NCI-H187 (cell line): ENCODE results near the gene CD247.
"Not testable (repeated sequence)": the region's sequence is repeated elsewhere in the genome, so short reads cannot be mapped to it uniquely, and the experiment has no call there.

Source experiments
- DNase-seq, 2 experiments: peaks; one replicate each; lab custom pipeline; 2025; lab: John Stamatoyannopoulos, UW

CD247 gene

DNA sequence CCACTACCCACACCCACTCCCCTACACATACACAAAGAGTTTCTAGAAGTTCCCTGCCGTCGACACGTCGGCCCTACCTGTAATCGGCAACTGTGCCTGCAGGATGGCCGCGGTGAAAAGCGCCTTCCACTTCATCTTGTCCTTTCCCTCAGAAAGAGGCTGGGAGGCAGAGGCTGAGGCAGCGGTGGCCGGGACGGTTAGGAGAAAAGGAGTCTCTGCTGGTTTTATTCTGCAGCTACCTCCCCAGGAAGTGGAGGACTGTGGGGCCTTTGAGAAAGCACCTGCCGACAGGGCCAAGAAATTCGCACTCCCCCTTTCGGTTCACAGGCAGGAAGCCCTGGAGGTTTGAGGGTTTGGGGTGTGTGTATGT, at the start of gene CD247:
CD247 (minus strand) TSS at position 199 of the 370 bp plus-strand sequence; CDS start at position 135, 64 bp downstream.
- no peak for DNase-seq

DNA sequence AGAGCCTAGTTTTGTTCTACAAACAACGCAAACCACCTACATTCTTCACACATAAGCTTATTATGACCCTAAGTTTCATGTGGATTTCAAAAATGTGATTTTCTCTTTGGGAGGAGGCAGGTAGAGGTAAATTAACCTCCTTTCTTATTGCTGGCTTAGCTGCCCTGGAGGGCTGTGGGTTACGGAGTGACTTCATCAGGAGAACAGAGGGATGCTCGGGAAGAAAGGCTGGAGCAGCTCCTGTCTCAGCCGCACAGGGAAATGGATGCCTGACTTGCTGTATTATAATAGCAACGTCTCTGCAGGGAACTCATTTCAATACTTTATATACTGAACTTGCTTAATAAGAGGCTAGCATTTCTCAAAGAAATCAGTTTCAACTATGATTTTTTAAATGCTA, 49.3 kb upstream of the CD247 start:
- DNase-seq, result no peak

DNA sequence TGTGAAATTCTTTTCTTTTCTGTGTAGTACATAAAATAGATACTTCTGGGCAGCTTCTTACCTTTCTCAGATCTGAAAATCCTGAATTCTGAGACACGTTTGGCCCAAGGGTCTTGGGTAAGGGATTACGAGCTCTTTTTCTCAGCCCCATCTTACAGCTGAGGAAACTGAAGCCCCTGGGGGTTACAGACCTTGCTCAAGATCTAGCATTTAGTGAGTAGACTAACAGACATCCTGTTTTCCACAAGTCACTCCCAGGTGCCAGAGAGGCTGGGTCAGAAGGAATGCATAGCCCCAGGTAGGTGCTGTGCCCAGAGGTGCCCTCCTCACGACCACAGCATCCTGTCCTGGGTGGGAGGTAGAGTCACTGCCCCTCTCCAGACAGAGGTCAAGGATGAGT, 48.4 kb upstream of the CD247 start:
- no peak for DNase-seq

DNA sequence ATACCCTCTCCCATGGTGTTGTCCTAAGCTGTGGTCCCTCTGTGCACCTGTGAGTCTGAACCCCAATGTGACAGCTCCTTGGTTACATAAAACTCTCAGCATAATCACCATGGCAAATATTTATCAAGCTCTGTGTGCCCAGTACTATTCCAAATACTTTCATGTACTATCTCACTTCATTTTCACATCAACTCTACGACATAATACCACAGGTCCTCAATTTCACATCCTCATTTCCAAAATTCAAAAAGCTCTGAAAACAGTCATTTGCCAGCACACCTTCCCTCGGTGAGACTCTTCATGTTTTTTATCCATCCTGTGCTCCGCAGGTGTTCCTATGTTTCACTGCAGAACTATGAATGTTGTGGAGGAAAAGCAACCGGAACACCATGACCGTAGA, 47.6 kb upstream of the CD247 start:
- no peak for DNase-seq

DNA sequence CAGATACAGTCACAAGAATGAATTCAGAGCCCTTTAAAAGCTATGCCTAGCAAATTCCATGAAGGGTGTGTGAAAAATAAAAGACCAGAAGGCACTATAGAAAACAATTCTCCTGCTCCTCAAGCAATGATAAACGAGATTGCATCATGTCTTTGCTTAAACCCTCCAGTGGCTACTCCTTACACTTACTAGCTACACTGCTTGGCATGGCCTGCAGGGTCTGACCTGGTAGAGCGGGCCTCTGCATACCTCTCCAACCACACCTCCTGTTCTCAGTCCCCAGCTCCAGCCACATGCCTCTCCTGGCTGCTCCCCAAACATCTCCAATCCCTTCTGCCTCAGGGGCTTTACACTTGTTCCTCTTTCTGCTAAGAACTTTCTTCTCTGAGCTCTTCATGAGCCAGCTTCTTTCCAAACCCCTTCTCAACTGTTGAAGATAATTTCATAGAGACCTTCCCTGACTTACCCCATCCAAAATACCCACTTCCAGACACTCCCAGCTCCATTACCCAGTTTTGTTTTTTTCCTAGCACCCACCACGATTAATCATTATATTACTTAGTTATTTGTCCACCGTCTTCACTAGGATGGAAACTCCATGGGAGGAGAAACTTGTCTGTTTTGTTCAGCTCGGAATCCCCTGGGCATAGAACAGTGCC, 46.4 kb upstream of the CD247 start:
- DNase-seq, result no peak

- peak; percentile 59 to 73 for DNase-seq
Observed at GRCh38 chr1:167563579-167564246, 45.4 kb upstream of the CD247 start.

DNA sequence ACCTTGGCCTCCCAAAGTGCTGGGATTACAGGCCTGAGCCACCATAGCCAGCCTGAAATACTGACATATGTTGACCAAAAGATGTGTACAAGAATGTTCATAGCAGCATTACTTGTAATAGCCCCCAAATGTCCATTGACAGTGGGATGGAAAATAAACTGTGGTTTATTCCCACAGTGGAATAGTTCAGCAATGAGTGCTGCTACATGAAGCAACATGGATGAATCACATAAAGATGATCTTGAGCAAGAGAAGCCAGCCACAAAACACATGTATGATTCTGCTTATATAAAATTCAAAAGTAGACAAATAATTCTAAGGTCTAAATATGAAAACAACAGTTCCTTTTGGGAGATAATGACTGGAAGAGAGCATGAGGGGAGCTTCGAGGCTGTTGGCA, 44.4 kb upstream of the CD247 start:
- no peak for DNase-seq

DNA sequence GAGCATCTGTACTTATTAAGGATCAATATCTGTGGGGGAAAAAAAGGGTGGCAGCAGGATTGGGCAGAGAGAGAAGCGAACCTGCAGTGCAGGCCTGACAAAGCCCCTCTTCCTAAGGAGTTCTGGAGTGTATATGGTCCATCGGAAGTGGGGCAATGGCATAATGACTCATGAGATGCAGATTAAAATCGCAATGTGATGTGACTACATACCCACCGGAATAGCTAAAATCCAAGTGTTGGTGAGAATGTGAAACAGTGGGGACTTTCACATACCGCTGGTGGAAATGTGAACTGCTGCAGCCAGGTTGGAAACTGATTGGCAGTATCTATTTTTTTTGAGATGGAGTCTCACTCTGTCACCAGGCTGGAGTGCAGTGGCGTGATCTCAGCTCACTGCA, 43.4 kb upstream of the CD247 start:
- DNase-seq, result no peak

DNA sequence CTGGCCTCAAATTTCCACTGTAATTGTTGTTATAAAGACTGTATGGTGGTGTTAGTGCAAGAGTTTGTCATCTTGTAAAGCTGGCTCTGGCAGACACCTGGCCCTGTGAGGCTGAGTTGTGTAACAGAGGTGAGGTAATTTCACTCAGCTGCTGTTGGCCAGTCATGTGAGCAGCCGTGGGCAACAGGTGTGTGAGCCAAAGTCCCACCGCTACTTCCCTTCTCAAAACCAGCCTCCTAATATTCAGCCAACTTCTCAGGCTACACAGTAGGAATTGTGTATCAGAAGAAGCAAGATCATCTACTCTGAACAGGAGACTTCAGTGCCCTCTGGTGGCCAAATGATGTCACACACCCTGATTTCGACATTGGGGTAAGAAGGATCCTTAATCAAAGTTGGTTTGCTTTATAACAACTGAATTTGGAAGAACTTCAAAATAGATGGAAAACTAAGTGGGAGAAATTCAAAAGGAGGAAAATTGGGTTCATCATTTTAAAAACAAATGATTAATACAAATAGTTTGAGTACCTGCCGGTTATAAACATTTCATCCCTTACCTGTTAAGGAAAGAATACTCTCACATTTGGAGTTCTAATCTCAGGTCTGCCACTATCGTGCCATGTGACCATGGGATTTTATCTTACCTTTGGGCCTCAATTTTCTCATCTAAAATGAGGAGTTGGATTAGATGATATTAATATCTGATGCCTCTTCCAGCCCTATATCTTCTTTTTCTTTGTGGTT, 37.8 kb upstream of the CD247 start:
- DNase-seq, result peak; percentile 28 to 35

GRCh38 chr1:167555072-167555471, 36.7 kb upstream of the CD247 start:
- not testable (repeated sequence) for DNase-seq

DNA sequence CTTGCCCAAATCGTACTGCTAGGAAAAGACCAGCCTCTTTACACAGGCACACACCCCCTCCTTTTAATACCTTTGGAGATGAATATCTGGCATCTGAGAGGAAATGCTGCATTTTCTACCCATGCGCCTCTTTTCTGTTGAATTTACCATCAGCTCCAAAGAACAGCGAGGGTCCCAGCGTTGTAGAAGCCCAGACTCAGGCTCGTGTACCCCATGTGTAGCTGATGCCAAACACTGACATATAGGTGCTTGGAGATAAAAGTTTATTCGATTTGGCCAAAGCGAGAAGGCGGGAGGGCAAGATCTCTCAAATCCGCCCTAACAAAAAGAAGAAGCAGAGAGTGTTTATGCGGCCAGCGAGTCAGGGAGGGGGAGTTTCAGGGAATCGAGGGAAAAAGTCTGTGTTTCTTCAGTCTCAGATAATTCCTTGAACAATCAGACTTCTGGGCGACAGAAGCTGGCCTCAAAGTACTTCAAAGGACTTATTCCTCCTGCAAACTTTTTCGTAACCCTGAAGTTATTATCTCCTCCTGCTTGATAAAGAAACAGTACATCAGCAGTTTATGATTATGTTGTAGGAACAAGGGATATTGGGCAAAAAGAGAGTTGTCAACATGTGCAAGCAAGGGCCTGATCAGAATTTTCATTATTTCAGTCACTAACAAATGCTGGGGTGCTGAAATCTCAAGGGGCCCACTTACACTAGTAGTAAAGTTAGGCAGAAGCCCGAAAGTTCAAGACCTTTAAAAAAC, 35.9 kb upstream of the CD247 start:
- DNase-seq, result no peak

GRCh38 chr1:167553136-167554027, 35.1 kb upstream of the CD247 start, which contains the start of gene CREG1:
CREG1 (minus strand) TSS chr1:167553762.
- peak; percentile 89 to 99 for DNase-seq

- DNase-seq, result no peak
Observed at GRCh38 chr1:167551362-167551761, 33.0 kb upstream of the CD247 start.

GRCh38 chr1:167548059-167548932, 30.0 kb upstream of the CD247 start:
- DNase-seq, result no peak

DNA sequence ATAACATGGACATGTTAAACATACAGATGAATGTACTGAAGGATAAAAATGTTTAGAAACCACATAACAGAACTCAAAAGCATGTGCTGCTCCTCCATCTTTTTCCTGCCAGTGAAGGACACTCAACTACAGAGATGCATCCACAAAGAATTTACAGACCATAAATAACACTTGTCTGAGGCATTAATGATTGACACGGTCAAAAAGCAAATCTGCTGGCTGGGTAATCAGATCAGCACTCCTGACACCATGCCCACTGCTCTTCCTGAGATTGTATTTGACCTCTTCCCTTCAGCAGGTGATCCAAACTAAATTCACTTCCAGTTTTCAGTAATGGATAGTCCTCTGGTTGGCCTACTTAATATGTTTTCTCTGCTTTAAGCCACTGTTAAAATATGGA, 28.6 kb upstream of the CD247 start:
- DNase-seq, result no peak

- DNase-seq, result no peak
Observed at GRCh38 chr1:167545349-167545748, 27.0 kb upstream of the CD247 start.

- DNase-seq, result no peak
Observed at GRCh38 chr1:167544447-167545093, 26.2 kb upstream of the CD247 start.

- no peak for DNase-seq
Observed at GRCh38 chr1:167543199-167543990, 25.1 kb upstream of the CD247 start.
